Measurements from ENCODE around the gene RELB.

DNA sequence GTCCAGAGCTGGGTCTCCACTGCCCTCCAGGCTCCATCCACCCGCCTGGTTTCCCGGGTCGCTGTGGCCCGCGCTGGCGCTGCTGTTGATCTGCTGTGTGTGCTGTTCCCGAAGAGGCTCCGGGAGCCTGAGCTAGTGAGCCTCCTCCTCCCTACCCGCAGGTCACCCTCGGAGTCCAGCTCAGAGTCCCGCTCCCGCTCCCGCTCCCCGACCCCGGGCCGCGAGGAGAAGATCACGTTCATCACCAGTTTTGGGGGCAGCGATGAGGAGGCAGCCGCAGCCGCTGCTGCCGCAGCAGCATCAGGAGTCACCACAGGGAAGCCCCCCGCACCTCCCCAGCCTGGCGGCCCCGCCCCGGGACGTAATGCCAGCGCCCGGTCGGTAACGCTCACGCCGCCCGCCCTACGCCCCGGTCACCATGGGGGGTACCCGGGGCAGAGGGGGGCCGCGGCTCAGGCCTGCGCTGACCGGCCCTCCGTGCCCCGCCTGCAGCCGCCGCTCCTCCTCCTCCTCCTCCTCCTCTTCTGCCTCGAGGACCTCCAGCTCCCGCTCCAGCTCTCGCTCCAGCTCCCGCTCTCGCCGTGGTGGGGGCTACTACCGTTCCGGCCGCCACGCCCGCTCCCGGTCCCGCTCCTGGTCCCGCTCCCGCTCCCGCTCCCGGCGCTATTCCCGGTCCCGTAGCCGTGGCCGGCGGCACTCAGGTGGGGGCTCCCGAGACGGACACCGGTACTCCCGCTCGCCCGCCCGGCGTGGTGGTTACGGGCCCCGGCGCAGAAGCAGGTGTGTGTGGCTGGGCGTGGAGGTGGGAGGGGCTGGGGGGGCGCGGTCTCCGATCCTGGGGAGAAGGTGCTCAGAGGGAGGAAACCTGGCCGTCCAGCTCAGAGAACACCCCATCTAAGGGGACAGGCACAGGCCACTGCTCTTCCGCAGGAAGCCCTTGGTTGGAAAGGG is 62.9 kb downstream of the RELB start:
- TF ChIP-seq, protein P1, sequence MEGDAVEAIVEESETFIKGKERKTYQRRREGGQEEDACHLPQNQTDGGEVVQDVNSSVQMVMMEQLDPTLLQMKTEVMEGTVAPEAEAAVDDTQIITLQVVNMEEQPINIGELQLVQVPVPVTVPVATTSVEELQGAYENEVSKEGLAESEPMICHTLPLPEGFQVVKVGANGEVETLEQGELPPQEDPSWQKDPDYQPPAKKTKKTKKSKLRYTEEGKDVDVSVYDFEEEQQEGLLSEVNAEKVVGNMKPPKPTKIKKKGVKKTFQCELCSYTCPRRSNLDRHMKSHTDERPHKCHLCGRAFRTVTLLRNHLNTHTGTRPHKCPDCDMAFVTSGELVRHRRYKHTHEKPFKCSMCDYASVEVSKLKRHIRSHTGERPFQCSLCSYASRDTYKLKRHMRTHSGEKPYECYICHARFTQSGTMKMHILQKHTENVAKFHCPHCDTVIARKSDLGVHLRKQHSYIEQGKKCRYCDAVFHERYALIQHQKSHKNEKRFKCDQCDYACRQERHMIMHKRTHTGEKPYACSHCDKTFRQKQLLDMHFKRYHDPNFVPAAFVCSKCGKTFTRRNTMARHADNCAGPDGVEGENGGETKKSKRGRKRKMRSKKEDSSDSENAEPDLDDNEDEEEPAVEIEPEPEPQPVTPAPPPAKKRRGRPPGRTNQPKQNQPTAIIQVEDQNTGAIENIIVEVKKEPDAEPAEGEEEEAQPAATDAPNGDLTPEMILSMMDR (IDR thresholded peaks at IDR 0.05), result no peak
- TF ChIP-seq JUN (IDR thresholded peaks at IDR 0.05) (no peak), POLR2A (IDR thresholded peaks at IDR 0.05; ENCODE audit: low read length) (no peak), EHMT2 (IDR thresholded peaks at IDR 0.05; ENCODE audit: low read depth) (no peak), CEBPB (IDR thresholded peaks at IDR 0.05) (no peak)
- TF ChIP-seq, protein P2, sequence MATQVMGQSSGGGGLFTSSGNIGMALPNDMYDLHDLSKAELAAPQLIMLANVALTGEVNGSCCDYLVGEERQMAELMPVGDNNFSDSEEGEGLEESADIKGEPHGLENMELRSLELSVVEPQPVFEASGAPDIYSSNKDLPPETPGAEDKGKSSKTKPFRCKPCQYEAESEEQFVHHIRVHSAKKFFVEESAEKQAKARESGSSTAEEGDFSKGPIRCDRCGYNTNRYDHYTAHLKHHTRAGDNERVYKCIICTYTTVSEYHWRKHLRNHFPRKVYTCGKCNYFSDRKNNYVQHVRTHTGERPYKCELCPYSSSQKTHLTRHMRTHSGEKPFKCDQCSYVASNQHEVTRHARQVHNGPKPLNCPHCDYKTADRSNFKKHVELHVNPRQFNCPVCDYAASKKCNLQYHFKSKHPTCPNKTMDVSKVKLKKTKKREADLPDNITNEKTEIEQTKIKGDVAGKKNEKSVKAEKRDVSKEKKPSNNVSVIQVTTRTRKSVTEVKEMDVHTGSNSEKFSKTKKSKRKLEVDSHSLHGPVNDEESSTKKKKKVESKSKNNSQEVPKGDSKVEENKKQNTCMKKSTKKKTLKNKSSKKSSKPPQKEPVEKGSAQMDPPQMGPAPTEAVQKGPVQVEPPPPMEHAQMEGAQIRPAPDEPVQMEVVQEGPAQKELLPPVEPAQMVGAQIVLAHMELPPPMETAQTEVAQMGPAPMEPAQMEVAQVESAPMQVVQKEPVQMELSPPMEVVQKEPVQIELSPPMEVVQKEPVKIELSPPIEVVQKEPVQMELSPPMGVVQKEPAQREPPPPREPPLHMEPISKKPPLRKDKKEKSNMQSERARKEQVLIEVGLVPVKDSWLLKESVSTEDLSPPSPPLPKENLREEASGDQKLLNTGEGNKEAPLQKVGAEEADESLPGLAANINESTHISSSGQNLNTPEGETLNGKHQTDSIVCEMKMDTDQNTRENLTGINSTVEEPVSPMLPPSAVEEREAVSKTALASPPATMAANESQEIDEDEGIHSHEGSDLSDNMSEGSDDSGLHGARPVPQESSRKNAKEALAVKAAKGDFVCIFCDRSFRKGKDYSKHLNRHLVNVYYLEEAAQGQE (IDR thresholded peaks at IDR 0.05), result no peak

Data from A549 (cell line).